VCaP (cell line): ENCODE results near the gene DGAT2L6.
"Not testable (repeated sequence)": the region's sequence is repeated elsewhere in the genome, so short reads cannot be mapped to it uniquely, and the experiment has no call there.

Experiments
- H3K27ac ChIP-seq: fragments of 450-650 bp; 2 replicates; pipeline ENCODE4 v1.5.1; 2017
- CTCF ChIP-seq: fragments of 450-650 bp; conservative IDR thresholded peaks from 2 replicates; pipeline ENCODE4 v1.5.1; 2017; ENCODE audit warnings: mild to moderate bottlenecking, moderate library complexity

Gene DGAT2L6

GRCh38 chrX:70240751-70241150, 63.5 kb downstream of the DGAT2L6 start:
- no peak for TF ChIP-seq CTCF
- H3K27ac ChIP-seq: no peak overlapping the region

DNA sequence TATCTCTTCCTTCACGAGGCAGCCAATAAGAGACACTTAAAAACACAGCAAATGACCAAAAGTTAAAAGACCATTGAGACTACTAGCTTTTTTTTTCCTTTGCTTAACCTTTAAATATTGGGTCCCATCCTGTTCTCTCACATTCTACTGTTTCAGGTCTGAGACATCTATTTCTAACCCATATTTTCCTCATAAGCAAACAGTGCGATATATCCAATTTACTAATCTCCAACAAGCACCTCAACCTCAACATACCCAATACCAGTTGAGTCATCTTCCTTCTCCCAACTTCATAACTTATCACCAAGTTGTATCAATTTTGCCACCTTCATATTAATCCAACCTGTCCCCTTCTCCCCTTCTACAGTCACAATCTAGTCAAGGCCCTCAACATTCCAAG, 64.2 kb downstream of the DGAT2L6 start:
- TF ChIP-seq CTCF: no peak
- no peak overlapping the region for H3K27ac ChIP-seq

GRCh38 chrX:70243601-70244000, 66.3 kb downstream of the DGAT2L6 start:
- H3K27ac ChIP-seq: not testable (repeated sequence)

DNA sequence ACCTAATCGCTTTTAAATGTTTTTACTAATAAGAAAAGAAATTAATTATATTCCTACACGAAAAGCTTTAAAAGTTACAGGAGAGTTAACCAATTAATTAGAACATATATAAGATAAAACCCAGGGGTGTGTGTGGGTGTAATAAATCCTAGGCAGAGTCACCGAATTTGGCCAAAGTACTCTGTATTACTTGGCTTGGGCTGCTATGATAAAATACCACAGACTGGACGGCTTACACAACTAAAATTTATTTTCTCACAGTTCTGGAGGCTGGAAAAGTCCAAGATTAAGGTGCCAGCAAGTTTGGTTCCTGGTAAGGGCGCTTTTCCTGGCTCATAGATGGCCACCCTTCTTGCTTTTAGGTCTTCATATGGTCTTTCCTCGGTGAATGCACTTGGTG, 67.6 kb downstream of the DGAT2L6 start:
- TF ChIP-seq CTCF: no peak
- no peak overlapping the region for H3K27ac ChIP-seq

- no peak for TF ChIP-seq CTCF
- H3K27ac ChIP-seq: peak overlapping the region; percentile 41
Observed at GRCh38 chrX:70247252-70247651, 70.0 kb downstream of the DGAT2L6 start.

DNA sequence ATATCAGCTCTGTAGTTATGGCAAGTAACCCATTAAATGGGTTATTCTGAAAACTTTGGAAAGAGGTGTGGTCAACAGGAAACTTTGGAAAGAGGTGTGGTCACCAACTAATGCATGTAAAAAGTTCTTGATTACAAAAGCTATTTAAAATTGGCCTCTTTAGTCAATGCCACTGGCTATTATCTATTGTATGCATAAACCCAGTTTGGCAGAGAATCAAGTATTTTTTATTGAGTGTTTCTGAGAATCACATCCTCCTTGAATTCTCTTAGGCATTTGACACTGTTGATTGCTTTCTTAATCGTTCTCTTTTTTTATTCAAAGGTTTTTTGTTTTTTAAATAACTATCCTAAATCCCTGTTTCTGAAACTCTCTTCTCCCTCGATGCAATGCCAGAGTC, 75.2 kb downstream of the DGAT2L6 start:
- no peak overlapping the region for H3K27ac ChIP-seq

DNA sequence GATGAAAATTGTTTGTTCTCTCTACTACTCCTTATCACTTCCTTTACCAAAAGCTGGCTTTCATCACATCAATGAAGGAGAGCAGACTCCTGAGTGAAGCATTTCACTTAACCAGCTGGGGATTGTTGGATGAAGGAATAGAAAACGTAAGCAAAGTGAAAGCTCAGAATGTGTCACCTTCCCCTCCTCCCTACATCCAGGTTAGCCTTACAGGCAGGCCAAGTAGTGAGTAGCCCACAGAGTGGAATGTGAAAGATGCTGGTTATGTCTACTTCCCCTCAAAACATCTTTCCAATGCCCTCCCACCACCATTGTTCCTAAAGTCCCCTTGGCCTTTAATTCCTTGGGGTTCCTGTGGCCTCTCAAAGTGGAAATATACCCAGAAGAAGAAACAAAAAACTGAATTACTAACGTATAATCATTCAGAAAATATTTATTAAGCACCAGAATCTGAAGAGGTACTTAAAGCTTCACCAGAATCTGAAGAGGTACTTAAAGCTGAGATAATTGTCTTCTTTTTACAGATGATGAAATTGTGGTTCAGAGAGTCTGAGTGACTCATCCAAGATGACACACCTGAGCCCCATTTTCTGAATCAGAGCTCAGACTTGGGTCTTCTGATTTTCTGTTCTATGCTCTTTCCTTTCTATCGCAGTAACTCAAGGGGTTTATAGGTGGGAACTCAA, 76.2 kb downstream of the DGAT2L6 start:
- no peak overlapping the region for H3K27ac ChIP-seq
- no peak for TF ChIP-seq CTCF

More for the DNA sequence above, 75.2 kb downstream of the DGAT2L6 start:
- TF ChIP-seq CTCF: no peak

DNA sequence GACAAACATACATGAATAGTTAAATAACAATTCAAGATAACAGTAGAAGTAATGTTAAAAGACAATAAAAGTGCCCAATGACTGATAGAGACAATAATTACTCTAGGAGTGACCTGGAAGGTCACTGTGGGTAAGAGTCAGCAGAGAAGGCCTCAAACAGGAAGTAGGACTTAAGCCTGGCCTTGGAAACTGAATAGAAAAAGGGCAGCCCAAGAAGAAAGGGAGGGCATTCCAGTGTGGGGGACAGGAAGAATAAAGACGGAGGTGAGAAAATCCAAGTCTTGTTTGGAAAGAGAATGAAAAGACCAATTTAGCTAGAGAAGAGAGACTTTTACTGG, 76.7 kb downstream of the DGAT2L6 start:
- H3K27ac ChIP-seq: no peak overlapping the region

More for the DNA sequence above, 76.7 kb downstream of the DGAT2L6 start:
- TF ChIP-seq CTCF: no peak
